ENCODE data around the gene G3BP2. TPM values are rescaled to one million over a fixed set of nuclear protein-coding genes. Genes with fewer than 3 reads are reported as not detected.

G3BP2 gene
- total and polyA plus RNA-seq, 2 donors (not counting 1 experiment from before 2014, with no cell fraction given) = 33.0 to 154 TPM

- POLR2A ChIA-PET = interaction anchor here (0.7 kb wide), 1 partner anchor 1132 kb away, joined by 5 read pairs; no protein-coding TSS in a partner anchor
Measured at GRCh38 chr4:75675004-75675531, 1.9 kb upstream of the G3BP2 start.

More at GRCh38 chr4:75675004-75675531, 1.9 kb upstream of the G3BP2 start:
- H4K20me1 ChIP-seq (ENCODE audit: control insufficient read depth, insufficient read depth, low read length, poor library complexity, severe bottlenecking) = peaks cover 20% of the 10 kb centered on the region
- DNase-seq = no peak
- no peaks in the 10 kb centered on the region for H3K9me3 ChIP-seq (ENCODE audit: control extremely low read depth in 1 of 3, control insufficient read depth in 2 of 3, insufficient read depth in 1 of 3, low read length in 2 of 3)
- no peak overlapping the region for H3K4me3 ChIP-seq (ENCODE audit: control extremely low read depth in 1 of 5, extremely low read depth in 1 of 5, insufficient read depth in 1 of 5, low read depth in 2 of 5, low read length in 4 of 5)
- H2AFZ ChIP-seq (ENCODE audit: insufficient read depth, low read depth, low read length, poor library complexity, severe bottlenecking) = no peak overlapping the region
- H3K27me3 Mint-ChIP-seq = no peaks in the 10 kb centered on the region
- H3K4me1 ChIP-seq (ENCODE audit: control insufficient read depth in 2 of 2, insufficient read depth in 2 of 2, low read length in 2 of 2) = peaks cover 23% of the 10 kb centered on the region in 2 donors
- ATAC-seq (ENCODE audit: low read depth) = no peak
- WGBS (ENCODE audit: insufficient coverage) = 100% methylated on average over 6 of the region's 11 CpGs
- H3K4me2 ChIP-seq (replicated peaks; ENCODE audit: low read depth, low read length, poor library complexity, severe bottlenecking) = no peak overlapping the region
- H3K36me3 ChIP-seq (replicated peaks in 1 of 2; ENCODE audit: control extremely low read depth in 1 of 2, control insufficient read depth in 1 of 2, extremely low read depth in 1 of 2, insufficient read depth in 2 of 2, low read length in 1 of 2) = no peaks in the 10 kb centered on the region
- no peak overlapping the region for H3K27ac ChIP-seq (ENCODE audit: low read length in 2 of 2)
- CTCF ChIA-PET = interaction anchor here (1.0 to 2.9 kb wide), 3 partner anchors 24 to 48 kb away, joined by 3 to 25 read pairs (median 6); partner anchors contain the start of gene USO1
- no peak overlapping the region for H3K9ac ChIP-seq (ENCODE audit: low read length)
- H3K4me1 Mint-ChIP-seq = peaks cover 28% of the 10 kb centered on the region
- no peak overlapping the region for H3K4me3 Mint-ChIP-seq
- intact Hi-C loops (cut with micrococcal nuclease) = no loop called here
- no peaks in the 10 kb centered on the region for H3K9me3 Mint-ChIP-seq (ENCODE audit: insufficient read depth)
- peaks cover 39% of the 10 kb centered on the region for H3K79me2 ChIP-seq (ENCODE audit: control insufficient read depth, insufficient read depth, low read length)
- H3K27me3 ChIP-seq (replicated peaks in 1 of 4; ENCODE audit: control extremely low read depth in 1 of 4, control insufficient read depth in 3 of 4, insufficient read depth in 4 of 4, low read length in 3 of 4) = no peaks in the 10 kb centered on the region
- no peak for TF ChIP-seq CTCF (IDR thresholded peaks at IDR 0.05)
- TF ChIP-seq EZH2 (IDR thresholded peaks at IDR 0.05; ENCODE audit: borderline replicate concordance, insufficient read depth, low read depth, low read length, poor library complexity, severe bottlenecking) = no peak
- H3K27ac Mint-ChIP-seq = peak overlapping the region; percentile 26

Data from B cell (primary cell).